PC-9 (cell line): ENCODE results near the gene CMSS1. TPM values are rescaled to one million over a fixed set of nuclear protein-coding genes. Genes with fewer than 3 reads are reported as not detected.

Experiments
- BruUV-seq: library from RNA; stranded (reverse); fragments of 400-500 nt; replicated peaks from 2 replicates; lab custom pipeline; 2021; lab: Mats Ljungman, UMichigan
- CTCF ChIA-PET: fragments of 300-600 bp; sonication (Branson Sonifier 250); formaldehyde crosslinking; loops from one replicate; lab custom pipeline; 2022; ENCODE audit warnings: antibody characterized with exemption; lab: Charles Lee
- POLR2A ChIA-PET: fragments of 300-600 bp; sonication (Branson Sonifier 250); formaldehyde crosslinking; loops from one replicate; lab custom pipeline; 2022; ENCODE audit warnings: antibody characterized with exemption; ENCODE audit not compliant: unreplicated experiment; lab: Charles Lee
- DNase-seq, 2 experiments: peaks; one replicate each; pipeline versions ENCODE4 v3.0.0 to v3.0.0-alpha.2; 2015 to 2022; ENCODE audit warnings: mixed read lengths in 1 of 2
- H2AFZ ChIP-seq: fragments of 200-600 bp; sonication (generic); 2 replicates; pipeline ENCODE4 v1.8.1; 2017; ENCODE audit warnings: antibody characterized with exemption
- H3F3A ChIP-seq: fragments of 200-600 bp; sonication (generic); 2 replicates; pipeline ENCODE4 v1.8.1; 2017; ENCODE audit warnings: antibody characterized with exemption, mild to moderate bottlenecking, low read depth; ENCODE audit not compliant: insufficient read depth
- H3K27ac ChIP-seq: fragments of 200-600 bp; sonication (generic); 2 replicates; pipeline ENCODE4 v1.6.1; 2016; ENCODE audit warnings: mixed run types
- H3K27me3 ChIP-seq: fragments of 200-600 bp; sonication (generic); 2 replicates; pipeline ENCODE4 v1.6.1; 2016; ENCODE audit warnings: low read depth, mixed run types; ENCODE audit not compliant: insufficient read depth
- H3K36me3 ChIP-seq: fragments of 200-600 bp; sonication (generic); 2 replicates; pipeline ENCODE4 v1.6.1; 2016; ENCODE audit warnings: low read depth, mixed run types
- H3K4me1 ChIP-seq: fragments of 200-600 bp; sonication (generic); replicated peaks from 2 replicates; pipeline ENCODE4 v1.6.1; 2016; ENCODE audit warnings: mixed run types; ENCODE audit not compliant: insufficient read depth
- H3K4me2 ChIP-seq: fragments of 200-600 bp; sonication (generic); 2 replicates; pipeline ENCODE4 v1.6.1; 2017; ENCODE audit warnings: mixed run types
- H3K4me3 ChIP-seq: fragments of 200-600 bp; sonication (generic); 2 replicates; pipeline ENCODE4 v1.6.1; 2016; ENCODE audit warnings: mixed run types
- H3K79me2 ChIP-seq: fragments of 200-600 bp; sonication (generic); 2 replicates; pipeline ENCODE4 v1.6.1; 2017; ENCODE audit warnings: low read depth, mixed run types
- H3K9me2 ChIP-seq: fragments of 200-600 bp; sonication (generic); 2 replicates; pipeline ENCODE4 v1.8.1; 2017; ENCODE audit warnings: mild to moderate bottlenecking; ENCODE audit not compliant: insufficient read depth
- H3K9me3 ChIP-seq: fragments of 200-600 bp; sonication (generic); 2 replicates; pipeline ENCODE4 v1.8.1; 2016; ENCODE audit warnings: low read depth; ENCODE audit not compliant: insufficient read depth
- H4K20me1 ChIP-seq: fragments of 200-600 bp; sonication (generic); 2 replicates; pipeline ENCODE4 v1.8.1; 2017; ENCODE audit not compliant: insufficient read depth
- EZH2 ChIP-seq: fragments of 200-600 bp; sonication (generic); IDR thresholded peaks from 2 replicates; pipeline ENCODE4 v1.8.0; 2017; ENCODE audit warnings: antibody characterized with exemption, low read depth
- intact Hi-C: fragments of 100-400 bp; cut with micrococcal nuclease; formaldehyde crosslinking; loops from one replicate; pipeline ENCODE4 v1.10.0; 2022; ENCODE audit not compliant: unreplicated experiment
- total RNA-seq: library from RNA; stranded (reverse); gene quantifications from 2 replicates; pipeline ENCODE4 v1.2.3, GENCODE V29; 2021
- TF ChIP-seq, protein P1 (sequence below): fragments of 200-600 bp; sonication (generic); conservative IDR thresholded peaks from 2 replicates; pipeline ENCODE4 v1.6.1; 2017; ENCODE audit warnings: mixed run types, antibody characterized with exemption, mild to moderate bottlenecking, moderate library complexity

CMSS1 gene
- total RNA-seq, 1 experiment from 2014 or later = 98.9 TPM

GRCh38 chr3:100122321-100122720 lies 304.7 kb downstream of the CMSS1 start:
- no peak for DNase-seq
- no peaks in the 10 kb centered on the region for H3K27me3 ChIP-seq
- no peak overlapping the region for H2AFZ ChIP-seq
- H3K4me1 ChIP-seq = peaks cover 14% of the 10 kb centered on the region
- no TSS peak for BruUV-seq
- H3K9me3 ChIP-seq = no peaks in the 10 kb centered on the region
- H3F3A ChIP-seq = peaks cover 7% of the 10 kb centered on the region; the same call in 1 of the 2 replicates
- ChIA-PET POLR2A (no interaction called here), CTCF (no interaction called here)
- intact Hi-C loops = no loop called here
- no peaks in the 10 kb centered on the region for H4K20me1 ChIP-seq
- no peak overlapping the region for H3K4me2 ChIP-seq
- no peaks in the 10 kb centered on the region for H3K9me2 ChIP-seq
- no peaks in the 10 kb centered on the region for H3K36me3 ChIP-seq
- H3K4me3 ChIP-seq = no peak overlapping the region
- H3K79me2 ChIP-seq = no peaks in the 10 kb centered on the region
- TF ChIP-seq EZH2 = no peak
- TF ChIP-seq, protein P1, sequence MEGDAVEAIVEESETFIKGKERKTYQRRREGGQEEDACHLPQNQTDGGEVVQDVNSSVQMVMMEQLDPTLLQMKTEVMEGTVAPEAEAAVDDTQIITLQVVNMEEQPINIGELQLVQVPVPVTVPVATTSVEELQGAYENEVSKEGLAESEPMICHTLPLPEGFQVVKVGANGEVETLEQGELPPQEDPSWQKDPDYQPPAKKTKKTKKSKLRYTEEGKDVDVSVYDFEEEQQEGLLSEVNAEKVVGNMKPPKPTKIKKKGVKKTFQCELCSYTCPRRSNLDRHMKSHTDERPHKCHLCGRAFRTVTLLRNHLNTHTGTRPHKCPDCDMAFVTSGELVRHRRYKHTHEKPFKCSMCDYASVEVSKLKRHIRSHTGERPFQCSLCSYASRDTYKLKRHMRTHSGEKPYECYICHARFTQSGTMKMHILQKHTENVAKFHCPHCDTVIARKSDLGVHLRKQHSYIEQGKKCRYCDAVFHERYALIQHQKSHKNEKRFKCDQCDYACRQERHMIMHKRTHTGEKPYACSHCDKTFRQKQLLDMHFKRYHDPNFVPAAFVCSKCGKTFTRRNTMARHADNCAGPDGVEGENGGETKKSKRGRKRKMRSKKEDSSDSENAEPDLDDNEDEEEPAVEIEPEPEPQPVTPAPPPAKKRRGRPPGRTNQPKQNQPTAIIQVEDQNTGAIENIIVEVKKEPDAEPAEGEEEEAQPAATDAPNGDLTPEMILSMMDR = no peak
- no peak overlapping the region for H3K27ac ChIP-seq

DNA sequence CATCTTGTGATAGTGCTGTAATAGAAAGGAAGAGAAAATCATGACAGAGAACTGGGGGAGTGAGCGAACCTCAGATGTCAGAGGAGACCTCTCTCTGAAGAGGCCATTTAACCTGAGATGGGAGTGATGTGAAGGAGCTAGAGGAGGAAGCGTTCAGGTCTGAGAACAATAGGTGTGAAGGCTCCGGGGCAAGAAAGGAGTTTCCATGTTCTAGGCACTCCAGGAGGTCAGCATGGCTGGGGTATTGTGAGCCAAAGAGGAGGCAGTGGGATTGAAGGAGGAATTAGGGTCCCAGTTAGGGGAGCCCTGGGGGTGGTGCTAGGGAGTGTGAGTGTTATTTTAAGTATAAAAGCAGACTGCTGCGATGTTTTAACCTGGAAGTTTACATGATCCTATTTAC lies 305.4 kb downstream of the CMSS1 start:
- CTCF ChIA-PET = no interaction called here
- Histone ChIP-seq H3K9me3 (no peaks in the 10 kb centered on the region), H3K27ac (no peak overlapping the region), H3K36me3 (no peaks in the 10 kb centered on the region), H3F3A (peaks cover 7% of the 10 kb centered on the region; the same call in 1 of the 2 replicates), H3K4me3 (no peak overlapping the region), H3K9me2 (no peaks in the 10 kb centered on the region), H2AFZ (no peak overlapping the region), H3K27me3 (no peaks in the 10 kb centered on the region), H4K20me1 (no peaks in the 10 kb centered on the region), H3K4me1 (peaks cover 14% of the 10 kb centered on the region), H3K4me2 (no peak overlapping the region), H3K79me2 (no peaks in the 10 kb centered on the region)
- intact Hi-C loops = no loop called here
- TF ChIP-seq, protein P1 = no peak
- no peak for TF ChIP-seq EZH2
- DNase-seq = no peak
- no TSS peak for BruUV-seq
- POLR2A ChIA-PET = no interaction called here

DNA sequence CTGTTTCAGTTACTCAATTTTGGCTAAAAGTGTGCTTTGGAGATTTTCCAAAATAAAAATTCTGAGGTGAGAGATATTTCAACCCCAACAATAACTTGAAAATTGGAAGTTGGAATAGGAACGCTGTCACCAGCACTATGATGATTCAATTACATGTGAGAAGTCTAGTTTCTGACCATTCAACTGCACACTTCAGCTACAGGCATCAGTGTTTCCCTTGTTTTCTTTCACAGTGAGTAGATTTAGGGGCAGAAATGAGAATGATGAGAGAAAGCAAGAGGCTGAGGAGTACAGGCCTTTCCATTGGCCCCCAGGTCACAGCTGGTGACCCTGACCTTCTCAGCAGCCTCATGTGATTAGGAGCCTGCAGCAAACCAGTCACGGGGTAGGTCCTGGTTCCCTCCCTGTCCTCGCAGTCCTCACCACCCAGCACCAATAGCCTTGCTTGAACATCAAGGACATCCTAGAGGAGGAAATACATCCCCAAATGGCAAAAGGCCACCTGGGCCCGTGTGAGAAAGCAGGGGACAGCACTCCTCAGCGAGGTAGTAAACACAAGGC lies 306.6 kb downstream of the CMSS1 start:
- ChIA-PET POLR2A (no interaction called here), CTCF (interaction anchor here (0.6 kb wide), 1 partner anchor 151 kb away, joined by 4 read pairs; no protein-coding TSS in a partner anchor)
- H3K27me3 ChIP-seq = no peaks in the 10 kb centered on the region
- BruUV-seq = no TSS peak
- H4K20me1 ChIP-seq = no peaks in the 10 kb centered on the region
- H3K9me3 ChIP-seq = no peaks in the 10 kb centered on the region
- no peak overlapping the region for H3K4me2 ChIP-seq
- H3K36me3 ChIP-seq = no peaks in the 10 kb centered on the region
- peaks cover 7% of the 10 kb centered on the region; the same call in 1 of the 2 replicates for H3F3A ChIP-seq
- TF ChIP-seq EZH2 = no peak
- TF ChIP-seq, protein P1 = no peak
- no peak for DNase-seq
- no peaks in the 10 kb centered on the region for H3K79me2 ChIP-seq
- intact Hi-C loops = no loop called here
- H3K4me3 ChIP-seq = no peak overlapping the region
- no peak overlapping the region for H2AFZ ChIP-seq
- H3K27ac ChIP-seq = no peak overlapping the region
- peaks cover 14% of the 10 kb centered on the region for H3K4me1 ChIP-seq
- H3K9me2 ChIP-seq = no peaks in the 10 kb centered on the region
